GM10248 (cell line): ENCODE measurements around the gene RNF217.
"Not testable (repeated sequence)": the region's sequence is repeated elsewhere in the genome, so short reads cannot be mapped to it uniquely, and the experiment has no call there.

Experiments
- CTCF ChIA-PET: fragments of 300-600 bp; sonication (Branson Sonifier 250); formaldehyde crosslinking; extraction: SDS; loops from one replicate; lab custom pipeline; 2021; ENCODE audit warnings: antibody characterized with exemption; lab: Yijun Ruan, JAX
- POLR2A ChIA-PET: fragments of 350-650 bp; sonication (Branson Sonifier 250); formaldehyde crosslinking; extraction: SDS; loops from one replicate; lab custom pipeline; 2020; ENCODE audit warnings: antibody characterized with exemption; lab: Yijun Ruan, JAX
- DNase-seq: peaks from one replicate; pipeline ENCODE4 v3.0.0; 2012; ENCODE audit errors: extremely low spot score
- CTCF ChIP-seq: IDR thresholded peaks from 2 replicates; pipeline ENCODE4 v1.5.1; 2012; ENCODE audit warnings: mild to moderate bottlenecking, low read depth; ENCODE audit errors: extremely low read depth, missing control alignments, control extremely low read depth

RNF217 gene

GRCh38 chr6:124961777-124962638 lies at the start of gene RNF217:
TSS of gene RNF217 (plus strand) at chr6:124962437. CDS start at chr6:124962545, 108 bp downstream.
- ChIA-PET POLR2A (no interaction called here), CTCF (no interaction called here)
- peak; percentile 20 for DNase-seq
- no peak for TF ChIP-seq CTCF

- no peak for TF ChIP-seq CTCF
- no peak for DNase-seq
- POLR2A ChIA-PET: no interaction called here
- CTCF ChIA-PET: no interaction called here
Observed at GRCh38 chr6:124913056-124913455, 49.2 kb upstream of the RNF217 start.

- TF ChIP-seq CTCF: no peak
- CTCF ChIA-PET: interaction anchor here (1.4 to 1.5 kb wide), 2 partner anchors 11 to 33 kb away, joined by 3 to 5 read pairs; no protein-coding TSS in a partner anchor
- no peak for DNase-seq
- POLR2A ChIA-PET: no interaction called here
Observed at GRCh38 chr6:124917769-124918168, 44.5 kb upstream of the RNF217 start.

- CTCF ChIA-PET: not testable (repeated sequence)
Observed at GRCh38 chr6:124919703-124920102, 42.5 kb upstream of the RNF217 start.

GRCh38 chr6:124924333-124924759 lies 37.9 kb upstream of the RNF217 start:
- ChIA-PET POLR2A (no interaction called here), CTCF (no interaction called here)
- DNase-seq: no peak
- no peak for TF ChIP-seq CTCF

More at GRCh38 chr6:124919703-124920102, 42.5 kb upstream of the RNF217 start:
- DNase-seq, POLR2A ChIA-PET: not testable (repeated sequence)

GRCh38 chr6:124926435-124926834 lies 35.8 kb upstream of the RNF217 start:
- ChIA-PET CTCF (no interaction called here), POLR2A (no interaction called here)
- TF ChIP-seq CTCF: no peak
- no peak for DNase-seq

GRCh38 chr6:124927806-124928205 lies 34.4 kb upstream of the RNF217 start:
- DNase-seq: no peak
- ChIA-PET POLR2A (no interaction called here), CTCF (no interaction called here)
- TF ChIP-seq CTCF: no peak
